ENCODE measurements around the gene PODNL1. TPM values are rescaled to one million over a fixed set of nuclear protein-coding genes. Genes with fewer than 3 reads are reported as not detected.
A peak's percentile ranks its signal among the peaks of the same experiment; 100 is the strongest.

Gene PODNL1
- total RNA-seq, 6 experiments from 2014 or later: 0.19 to 0.33 TPM; not detected in 4

DNA sequence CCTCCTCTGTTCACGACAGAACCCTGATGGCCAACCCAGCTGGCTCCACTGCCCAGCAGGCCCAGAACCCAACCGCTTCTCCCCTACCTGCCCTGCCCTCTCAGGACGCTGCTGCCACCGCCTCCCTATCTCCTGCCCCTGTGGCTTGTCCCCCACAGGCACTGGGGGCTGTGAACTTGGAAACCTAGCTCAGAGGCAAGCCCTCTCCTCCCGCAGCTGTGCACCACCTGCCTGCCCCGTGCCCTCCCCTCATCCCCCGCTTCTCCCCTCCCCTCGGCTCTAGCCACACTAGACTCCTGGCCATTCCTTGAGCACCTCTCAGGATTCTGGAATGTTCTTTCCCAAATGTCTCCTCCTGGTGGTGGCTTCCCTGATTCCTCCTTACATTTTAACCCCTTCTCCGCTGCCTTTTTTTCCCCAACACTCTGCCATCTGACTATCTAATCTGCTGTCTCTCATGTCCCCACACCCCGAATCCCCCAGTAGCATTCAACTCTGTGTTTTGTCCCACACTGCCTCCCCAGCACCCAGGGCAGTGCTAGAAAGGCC, 54.6 kb downstream of the PODNL1 start:
- no peak for DNase-seq
- H3K4me1 ChIP-seq: peaks cover 0 to 10% (median 3%) of the 10 kb centered on the region in 4 donors
- intact Hi-C loops (cut with DNase I): loop anchor here (10.0 kb wide), 2 partner anchors 161 to 171 kb away; no protein-coding TSS in a partner anchor

DNA sequence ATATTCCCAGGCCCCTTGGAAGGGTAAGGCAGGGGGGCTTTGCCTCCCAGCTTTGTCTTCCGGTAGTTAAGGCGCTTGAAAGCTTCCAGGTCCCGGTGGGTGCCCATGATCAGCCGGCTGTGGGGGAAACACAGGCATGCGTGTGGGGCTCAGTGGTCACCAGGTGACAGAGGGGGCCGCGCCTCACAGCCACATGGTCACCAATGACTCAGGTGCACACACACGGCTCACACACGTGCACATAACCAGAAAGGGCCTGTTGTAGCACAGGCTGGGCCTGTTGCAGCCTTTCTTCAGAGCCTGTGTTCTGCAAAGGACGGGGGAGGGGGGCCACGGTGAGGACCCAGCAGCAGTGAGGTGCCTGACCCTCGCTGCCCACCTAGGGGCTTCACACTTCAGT, 55.4 kb downstream of the PODNL1 start:
- intact Hi-C loops (cut with DNase I): loop anchor here (10.0 kb wide), 2 partner anchors 162 to 172 kb away; no protein-coding TSS in a partner anchor
- Histone ChIP-seq H3K4me1 (peaks cover 0 to 10% (median 3%) of the 10 kb centered on the region in 4 donors), H3K9me3 (no peaks in the 10 kb centered on the region), H3K4me3 (no peak overlapping the region), H3K27me3 (no peaks in the 10 kb centered on the region), H3K27ac (no peak overlapping the region), H3K36me3 (no peaks in the 10 kb centered on the region)
- WGBS (ENCODE audit: insufficient coverage, low coverage, low lambda C conversion rate, missing lambda C conversion rate): no CpG with 5 or more reads among the region's 12 CpGs
- no peak for ATAC-seq
- TF ChIP-seq, protein P1, sequence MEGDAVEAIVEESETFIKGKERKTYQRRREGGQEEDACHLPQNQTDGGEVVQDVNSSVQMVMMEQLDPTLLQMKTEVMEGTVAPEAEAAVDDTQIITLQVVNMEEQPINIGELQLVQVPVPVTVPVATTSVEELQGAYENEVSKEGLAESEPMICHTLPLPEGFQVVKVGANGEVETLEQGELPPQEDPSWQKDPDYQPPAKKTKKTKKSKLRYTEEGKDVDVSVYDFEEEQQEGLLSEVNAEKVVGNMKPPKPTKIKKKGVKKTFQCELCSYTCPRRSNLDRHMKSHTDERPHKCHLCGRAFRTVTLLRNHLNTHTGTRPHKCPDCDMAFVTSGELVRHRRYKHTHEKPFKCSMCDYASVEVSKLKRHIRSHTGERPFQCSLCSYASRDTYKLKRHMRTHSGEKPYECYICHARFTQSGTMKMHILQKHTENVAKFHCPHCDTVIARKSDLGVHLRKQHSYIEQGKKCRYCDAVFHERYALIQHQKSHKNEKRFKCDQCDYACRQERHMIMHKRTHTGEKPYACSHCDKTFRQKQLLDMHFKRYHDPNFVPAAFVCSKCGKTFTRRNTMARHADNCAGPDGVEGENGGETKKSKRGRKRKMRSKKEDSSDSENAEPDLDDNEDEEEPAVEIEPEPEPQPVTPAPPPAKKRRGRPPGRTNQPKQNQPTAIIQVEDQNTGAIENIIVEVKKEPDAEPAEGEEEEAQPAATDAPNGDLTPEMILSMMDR (IDR thresholded peaks at IDR 0.05): no peak
- no peak for TF ChIP-seq POLR2A (IDR thresholded peaks at IDR 0.05)
- peak in 1 of 3 donors; percentile 46 for DNase-seq

More for the DNA sequence above, 54.6 kb downstream of the PODNL1 start:
- ATAC-seq: no peak
- WGBS (ENCODE audit: insufficient coverage, low coverage, low lambda C conversion rate, missing lambda C conversion rate): 95% methylated on average over 9 of the region's 10 CpGs
- TF ChIP-seq, protein P1 (IDR thresholded peaks at IDR 0.05): no peak
- no peak for TF ChIP-seq POLR2A (IDR thresholded peaks at IDR 0.05)
- H3K9me3 ChIP-seq: no peaks in the 10 kb centered on the region
- H3K36me3 ChIP-seq: no peaks in the 10 kb centered on the region
- H3K27ac ChIP-seq: no peak overlapping the region
- no peaks in the 10 kb centered on the region for H3K27me3 ChIP-seq
- no peak overlapping the region for H3K4me3 ChIP-seq

DNA sequence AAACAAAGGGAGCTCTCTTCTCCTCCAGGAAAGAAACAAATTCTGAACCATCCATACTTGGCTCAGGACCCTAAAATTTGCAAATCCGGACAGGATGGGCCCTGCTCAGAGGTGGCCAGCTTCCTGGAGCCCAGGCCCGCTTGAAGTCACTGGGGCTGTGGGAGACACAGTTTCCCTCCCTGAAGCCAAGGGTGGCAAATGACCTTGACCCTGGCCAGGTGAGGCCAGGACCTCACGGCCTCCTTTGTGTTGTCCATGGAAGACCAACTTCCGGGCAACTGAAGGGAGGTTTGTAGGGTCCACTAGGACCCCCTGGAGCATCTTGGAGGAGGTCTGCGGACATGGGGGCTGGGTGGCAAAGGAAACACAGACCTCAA, 55.8 kb downstream of the PODNL1 start:
- Histone ChIP-seq H3K27ac (no peak overlapping the region), H3K4me1 (peaks cover 0 to 10% (median 3%) of the 10 kb centered on the region in 4 donors)
- WGBS (ENCODE audit: insufficient coverage, low coverage, low lambda C conversion rate, missing lambda C conversion rate): 63% methylated on average over 1 of the region's 5 CpGs

DNA sequence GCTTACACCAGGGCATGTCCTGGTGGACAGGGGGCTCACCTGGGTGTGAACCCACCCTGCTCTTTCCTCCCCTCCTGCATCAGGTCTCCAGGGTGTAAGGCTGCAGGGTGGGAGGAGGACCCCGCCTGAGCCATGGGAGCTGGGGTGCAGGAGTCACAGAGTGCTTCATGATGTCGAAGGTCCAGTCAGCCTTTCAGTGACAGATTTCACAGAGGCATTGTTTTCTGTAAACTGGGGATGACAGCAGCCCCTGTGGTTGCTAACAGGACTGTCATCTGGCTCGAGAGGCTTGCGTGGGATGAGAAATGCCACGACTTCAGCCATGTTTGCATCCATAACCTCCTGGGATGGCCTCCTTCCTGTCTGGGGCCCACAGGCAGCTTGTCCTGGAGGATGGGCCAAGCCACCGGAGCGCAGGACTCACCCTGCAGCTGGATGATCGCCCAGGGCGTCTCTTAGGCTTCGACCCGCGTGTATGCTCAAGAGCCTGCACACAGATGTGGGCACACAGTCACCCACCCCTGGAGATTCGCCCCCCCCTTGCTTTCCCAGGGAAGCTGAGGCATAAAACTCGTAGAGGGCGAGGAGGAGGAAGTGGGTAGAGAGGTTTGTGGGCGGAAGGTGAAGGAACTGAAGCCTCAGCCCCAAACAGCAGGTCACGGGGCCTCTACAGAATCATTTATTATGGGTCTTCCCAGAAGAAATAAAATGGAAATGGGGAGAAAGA, 56.4 kb downstream of the PODNL1 start:
- no peak for TF ChIP-seq POLR2A (IDR thresholded peaks at IDR 0.05)
- TF ChIP-seq, protein P1 (IDR thresholded peaks at IDR 0.05): no peak
- intact Hi-C loops (cut with DNase I): loop anchor here (10.0 kb wide), 2 partner anchors 163 to 173 kb away; no protein-coding TSS in a partner anchor
- ATAC-seq: no peak
- peak in 2 of 3 donors; percentile 47 to 55 for DNase-seq
- no peaks in the 10 kb centered on the region for H3K27me3 ChIP-seq
- H3K27ac ChIP-seq: no peak overlapping the region
- no peaks in the 10 kb centered on the region for H3K9me3 ChIP-seq
- no peak overlapping the region for H3K4me3 ChIP-seq
- peaks cover 0 to 10% (median 3%) of the 10 kb centered on the region in 4 donors for H3K4me1 ChIP-seq
- no peaks in the 10 kb centered on the region for H3K36me3 ChIP-seq
- 26% methylated on average over 10 of the region's 17 CpGs for WGBS (ENCODE audit: insufficient coverage, low coverage, low lambda C conversion rate, missing lambda C conversion rate)

More for the DNA sequence above, 55.8 kb downstream of the PODNL1 start:
- intact Hi-C loops (cut with DNase I): loop anchor here (10.0 kb wide), 2 partner anchors 162 to 172 kb away; no protein-coding TSS in a partner anchor
- no peak for TF ChIP-seq POLR2A (IDR thresholded peaks at IDR 0.05)
- TF ChIP-seq, protein P1 (IDR thresholded peaks at IDR 0.05): no peak
- no peaks in the 10 kb centered on the region for H3K9me3 ChIP-seq
- H3K4me3 ChIP-seq: no peak overlapping the region
- no peaks in the 10 kb centered on the region for H3K27me3 ChIP-seq
- DNase-seq: peak in 1 of 3 donors; percentile 46
- no peak for ATAC-seq
- H3K36me3 ChIP-seq: no peaks in the 10 kb centered on the region

Measured in right lobe of liver (tissue), 6 donors.